Liver (tissue), 9 donors: ENCODE results near the gene MGAT4A. TPM values are rescaled to one million over a fixed set of nuclear protein-coding genes. Genes with fewer than 3 reads are reported as not detected.

Experiments used
- DNase-seq: peaks from one replicate; pipeline ENCODE4 v3.0.0-alpha.2; 2017; ENCODE audit warnings: low spot score
- H3K27ac ChIP-seq, 2 donors: one replicate each; pipeline ENCODE4 v1.7.0; 2013; ENCODE audit warnings: inconsistent platforms in 2 of 2, low read length in 2 of 2, control low read depth in 1 of 2, low read depth in 1 of 2, mild to moderate bottlenecking in 1 of 2
- H3K27me3 ChIP-seq, 4 donors: one replicate each; pipeline versions ENCODE4 v1.6.1 to v1.7.0; 2013; ENCODE audit warnings: low read length in 3 of 4, inconsistent platforms in 1 of 4, mild to moderate bottlenecking in 1 of 4, moderate library complexity in 1 of 4; ENCODE audit not compliant: control insufficient read depth in 4 of 4, insufficient read depth in 4 of 4
- H3K36me3 ChIP-seq, 4 donors: one replicate each; pipeline versions ENCODE4 v1.6.1 to v1.7.0; 2013; ENCODE audit warnings: low read length in 3 of 4, mild to moderate bottlenecking in 3 of 4, low read depth in 1 of 4, moderate library complexity in 1 of 4; ENCODE audit not compliant: control insufficient read depth in 4 of 4, insufficient read depth in 3 of 4
- H3K4me1 ChIP-seq, 4 donors: one replicate each; pipeline versions ENCODE4 v1.6.1 to v1.7.0; 2013; ENCODE audit warnings: low read length in 3 of 4, mild to moderate bottlenecking in 3 of 4, moderate library complexity in 1 of 4; ENCODE audit not compliant: control insufficient read depth in 4 of 4, insufficient read depth in 4 of 4
- H3K4me3 ChIP-seq, 3 donors: one replicate each; pipeline versions ENCODE4 v1.6.1 to v1.7.0; 2013; ENCODE audit warnings: low read length in 3 of 3, control low read depth in 1 of 3, low read depth in 1 of 3, mild to moderate bottlenecking in 1 of 3
- H3K9ac ChIP-seq, 2 donors: one replicate each; pipeline ENCODE4 v1.7.0; 2013; ENCODE audit warnings: low read length in 2 of 2, mild to moderate bottlenecking in 2 of 2, moderate library complexity in 2 of 2, control low read depth in 1 of 2, low read depth in 1 of 2
- H3K9me3 ChIP-seq, 4 donors: one replicate each; pipeline versions ENCODE4 v1.6.1 to v1.7.0; 2013; ENCODE audit warnings: low read length in 3 of 4; ENCODE audit not compliant: control insufficient read depth in 4 of 4
- ATF3 ChIP-seq: IDR thresholded peaks from 2 replicates; pipeline ENCODE4 v1.6.1; 2016; ENCODE audit warnings: antibody characterized with exemption
- CTCF ChIP-seq: fragments of 150-350 bp; IDR thresholded peaks from 2 replicates; pipeline ENCODE4 v1.5.1; 2017; ENCODE audit warnings: improper control_type of control experiment, low read depth, low read length; ENCODE audit not compliant: missing input control
- EGR1 ChIP-seq, 2 donors: IDR thresholded peaks; 2 replicates each; pipeline ENCODE4 v1.6.1; 2016 to 2018; ENCODE audit warnings: antibody characterized with exemption in 2 of 2, low read depth in 2 of 2
- FOXA1 ChIP-seq: IDR thresholded peaks from 2 replicates; pipeline ENCODE4 v1.6.1; 2016; ENCODE audit warnings: antibody characterized with exemption
- FOXA2 ChIP-seq: IDR thresholded peaks from 2 replicates; pipeline ENCODE4 v1.6.1; 2016; ENCODE audit warnings: antibody characterized with exemption
- GABPA ChIP-seq, 2 donors: IDR thresholded peaks in 1 of 2; conservative IDR thresholded peaks in 1 of 2; 2 replicates each; pipeline ENCODE4 v1.6.1; 2016; ENCODE audit warnings: antibody characterized with exemption in 2 of 2, mild to moderate bottlenecking in 1 of 2, moderate library complexity in 1 of 2
- HNF4A ChIP-seq, 2 donors: conservative IDR thresholded peaks; 2 replicates each; pipeline ENCODE4 v1.6.1; 2016; ENCODE audit warnings: antibody characterized with exemption in 2 of 2, mild to moderate bottlenecking in 2 of 2
- HNF4G ChIP-seq: IDR thresholded peaks from 2 replicates; pipeline ENCODE4 v1.6.1; 2016; ENCODE audit warnings: antibody characterized with exemption
- JUND ChIP-seq, 2 donors: IDR thresholded peaks; 2 replicates each; pipeline ENCODE4 v1.6.1; 2016; ENCODE audit warnings: antibody characterized with exemption in 2 of 2
- MAX ChIP-seq: IDR thresholded peaks from 2 replicates; pipeline ENCODE4 v1.6.1; 2016; ENCODE audit warnings: antibody characterized with exemption
- NR2F2 ChIP-seq: IDR thresholded peaks from 2 replicates; pipeline ENCODE4 v1.6.1; 2016; ENCODE audit warnings: antibody characterized with exemption
- RAD21 ChIP-seq, 2 donors: IDR thresholded peaks; 2 replicates each; pipeline ENCODE4 v1.6.1; 2016; ENCODE audit warnings: antibody characterized with exemption in 2 of 2, mild to moderate bottlenecking in 2 of 2
- REST ChIP-seq: IDR thresholded peaks from 2 replicates; pipeline ENCODE4 v1.6.1; 2016; ENCODE audit warnings: antibody characterized with exemption, mild to moderate bottlenecking
- RXRA ChIP-seq, 2 donors: IDR thresholded peaks; 2 replicates each; pipeline ENCODE4 v1.6.1; 2017 to 2018; ENCODE audit warnings: antibody characterized with exemption in 2 of 2, mild to moderate bottlenecking in 1 of 2
- SP1 ChIP-seq: IDR thresholded peaks from 2 replicates; pipeline ENCODE4 v1.6.1; 2018; ENCODE audit warnings: antibody characterized with exemption, mild to moderate bottlenecking
- TAF1 ChIP-seq: conservative IDR thresholded peaks from 2 replicates; pipeline ENCODE4 v1.6.1; 2016; ENCODE audit warnings: antibody characterized with exemption, mild to moderate bottlenecking
- YY1 ChIP-seq: IDR thresholded peaks from 2 replicates; pipeline ENCODE4 v1.6.1; 2016; ENCODE audit warnings: antibody characterized with exemption, mild to moderate bottlenecking
- ZBTB33 ChIP-seq: IDR thresholded peaks from 2 replicates; pipeline ENCODE4 v1.6.1; 2016; ENCODE audit warnings: antibody characterized with exemption
- WGBS: extraction: QIAGEN DNeasy Blood & Tissue Kit; methylation state at CpG from one replicate; pipeline ENCODE4 v1.1.7; 2013; 5-methylcytosine and 5-hydroxymethylcytosine counted together
- polyA plus RNA-seq, 2 donors: library from polyadenylated mRNA; stranded (reverse) in 1 of 2; unstranded in 1 of 2; fragments of 200-250 nt in 1 of 2; fragments of >200 nt in 1 of 2; fragmentation: Nextera tagmentation in 1 of 2; extraction: Ambion mirVana in 1 of 2; gene quantifications; one replicate each; pipeline versions ENCODE4 v1.2.1 to v1.2.3, GENCODE V29; 2013 to 2015
- total RNA-seq, 2 donors: library from RNA; depleted of rRNA; stranded (reverse); fragments of >200 nt; gene quantifications; one replicate each; pipeline ENCODE4 v1.2.3, GENCODE V29; 2014
- donor health status: healthy.
- donor health status: healthy.
- donor health status: healthy.
- donor health status: healthy.
- donor health status: healthy.

Gene MGAT4A
- total and polyA plus RNA-seq, 4 donors = 2.7 to 17.3 (median 5.4) TPM

GRCh38 chr2:98778151-98778550, 47.2 kb upstream of the MGAT4A start:
- H3K36me3 ChIP-seq = no peaks in the 10 kb centered on the region
- 87% methylated on average over 4 of the region's 4 CpGs for WGBS
- H3K4me3 ChIP-seq = no peak overlapping the region
- no peak for DNase-seq
- TF ChIP-seq JUND (IDR thresholded peaks at IDR 0.05) (no peak), EGR1 (IDR thresholded peaks at IDR 0.05; ENCODE audit: low read depth in 2 of 2) (no peak), ZBTB33 (no peak), GABPA (IDR thresholded peaks at IDR 0.05 in 1 of 2, conservative IDR thresholded peaks at IDR 0.05 in 1 of 2) (no peak), ATF3 (no peak), TAF1 (no peak), RAD21 (IDR thresholded peaks at IDR 0.05) (no peak), HNF4G (no peak), MAX (no peak), YY1 (no peak)
- no peaks in the 10 kb centered on the region for H3K4me1 ChIP-seq
- no peak overlapping the region for H3K27ac ChIP-seq
- no peak overlapping the region for H3K9ac ChIP-seq
- no peaks in the 10 kb centered on the region for H3K27me3 ChIP-seq
- H3K9me3 ChIP-seq = peaks cover 0 to 9% (median 2%) of the 10 kb centered on the region in 4 donors

- Histone ChIP-seq H3K9ac (no peak overlapping the region), H3K4me1 (no peaks in the 10 kb centered on the region), H3K27me3 (no peaks in the 10 kb centered on the region), H3K9me3 (peaks cover 0 to 9% (median 2%) of the 10 kb centered on the region in 4 donors), H3K36me3 (no peaks in the 10 kb centered on the region), H3K4me3 (no peak overlapping the region), H3K27ac (no peak overlapping the region)
- TF ChIP-seq FOXA1 (no peak), EGR1 (IDR thresholded peaks at IDR 0.05; ENCODE audit: low read depth in 2 of 2) (no peak), NR2F2 (no peak), HNF4A (conservative IDR thresholded peaks at IDR 0.05) (no peak), YY1 (no peak), ATF3 (no peak)
- DNase-seq = no peak
- WGBS = 90% methylated on average over 1 of the region's 1 CpG
Observed at GRCh38 chr2:98777710-98778109, 46.8 kb upstream of the MGAT4A start.

- H3K4me1 ChIP-seq = no peaks in the 10 kb centered on the region
- H3K27me3 ChIP-seq = no peaks in the 10 kb centered on the region
- WGBS = 88% methylated on average over 6 of the region's 6 CpGs
- no peak overlapping the region for H3K27ac ChIP-seq
- no peak for DNase-seq
- H3K36me3 ChIP-seq = no peaks in the 10 kb centered on the region
- H3K9ac ChIP-seq = no peak overlapping the region
- no peak overlapping the region for H3K4me3 ChIP-seq
- H3K9me3 ChIP-seq = peaks cover 0 to 7% (median 2%) of the 10 kb centered on the region in 4 donors
- TF ChIP-seq FOXA2 (no peak), ZBTB33 (no peak), CTCF (no peak), NR2F2 (no peak), SP1 (no peak), RXRA (IDR thresholded peaks at IDR 0.05) (no peak), GABPA (IDR thresholded peaks at IDR 0.05 in 1 of 2, conservative IDR thresholded peaks at IDR 0.05 in 1 of 2) (no peak), JUND (IDR thresholded peaks at IDR 0.05) (no peak), REST (no peak), FOXA1 (no peak), EGR1 (IDR thresholded peaks at IDR 0.05; ENCODE audit: low read depth in 2 of 2) (no peak)
Observed at GRCh38 chr2:98777076-98777475, 46.1 kb upstream of the MGAT4A start.
